ENCODE measurements around the gene PROZ. TPM values are rescaled to one million over a fixed set of nuclear protein-coding genes. Genes with fewer than 3 reads are reported as not detected.

Gene PROZ
- total and polyA plus RNA-seq, 2 of the 13 experiments (the other 11 are each of a cell fraction or from before 2014, with no cell fraction given): 5.6 to 22.5 TPM

GRCh38 chr13:113143466-113144254, 14.8 kb upstream of the PROZ start:
- peaks cover 31% of the 10 kb centered on the region for H3K4me1 ChIP-seq (ENCODE audit: insufficient read depth, low read length)
- no peak overlapping the region for H3K27ac ChIP-seq (ENCODE audit: extremely low read length, insufficient read depth, low read length)
- H3K9me3 ChIP-seq (ENCODE audit: low read length): no peaks in the 10 kb centered on the region
- no peak for DNase-seq (ENCODE audit: low spot score)
- in situ Hi-C loops (cut with HindIII; ENCODE audit: extremely low pct_ligation_motif_present, low pct_unique_long_range_greater_than_20kb): no loop called here
- no peak overlapping the region for H3K9ac ChIP-seq (ENCODE audit: insufficient read depth, low read depth, low read length)
- no peaks in the 10 kb centered on the region for H4K20me1 ChIP-seq (ENCODE audit: insufficient read depth, low read length)
- no TSS peak for BruUV-seq (replicated peaks)
- no peak for FAIRE-seq
- H3K79me2 ChIP-seq (ENCODE audit: insufficient read depth, low read length): no peaks in the 10 kb centered on the region
- no peak for ATAC-seq
- H2AFZ ChIP-seq (ENCODE audit: low read length): no peak overlapping the region
- H3K27me3 ChIP-seq (ENCODE audit: control insufficient read depth in 1 of 2, insufficient read depth in 2 of 2, low read length in 2 of 2): no peaks in the 10 kb centered on the region
- 0 out of 2 replicates have a peak, but pooled peaks have one; percentile 39 for TF ChIP-seq RBFOX2 (IDR thresholded peaks at IDR 0.05; ENCODE audit: low read depth, low read length)
- TF ChIP-seq AGO2 (optimal IDR thresholded peaks at IDR 0.05; ENCODE audit: low read depth, low read length): peak; percentile 60
- TF ChIP-seq, protein P1, sequence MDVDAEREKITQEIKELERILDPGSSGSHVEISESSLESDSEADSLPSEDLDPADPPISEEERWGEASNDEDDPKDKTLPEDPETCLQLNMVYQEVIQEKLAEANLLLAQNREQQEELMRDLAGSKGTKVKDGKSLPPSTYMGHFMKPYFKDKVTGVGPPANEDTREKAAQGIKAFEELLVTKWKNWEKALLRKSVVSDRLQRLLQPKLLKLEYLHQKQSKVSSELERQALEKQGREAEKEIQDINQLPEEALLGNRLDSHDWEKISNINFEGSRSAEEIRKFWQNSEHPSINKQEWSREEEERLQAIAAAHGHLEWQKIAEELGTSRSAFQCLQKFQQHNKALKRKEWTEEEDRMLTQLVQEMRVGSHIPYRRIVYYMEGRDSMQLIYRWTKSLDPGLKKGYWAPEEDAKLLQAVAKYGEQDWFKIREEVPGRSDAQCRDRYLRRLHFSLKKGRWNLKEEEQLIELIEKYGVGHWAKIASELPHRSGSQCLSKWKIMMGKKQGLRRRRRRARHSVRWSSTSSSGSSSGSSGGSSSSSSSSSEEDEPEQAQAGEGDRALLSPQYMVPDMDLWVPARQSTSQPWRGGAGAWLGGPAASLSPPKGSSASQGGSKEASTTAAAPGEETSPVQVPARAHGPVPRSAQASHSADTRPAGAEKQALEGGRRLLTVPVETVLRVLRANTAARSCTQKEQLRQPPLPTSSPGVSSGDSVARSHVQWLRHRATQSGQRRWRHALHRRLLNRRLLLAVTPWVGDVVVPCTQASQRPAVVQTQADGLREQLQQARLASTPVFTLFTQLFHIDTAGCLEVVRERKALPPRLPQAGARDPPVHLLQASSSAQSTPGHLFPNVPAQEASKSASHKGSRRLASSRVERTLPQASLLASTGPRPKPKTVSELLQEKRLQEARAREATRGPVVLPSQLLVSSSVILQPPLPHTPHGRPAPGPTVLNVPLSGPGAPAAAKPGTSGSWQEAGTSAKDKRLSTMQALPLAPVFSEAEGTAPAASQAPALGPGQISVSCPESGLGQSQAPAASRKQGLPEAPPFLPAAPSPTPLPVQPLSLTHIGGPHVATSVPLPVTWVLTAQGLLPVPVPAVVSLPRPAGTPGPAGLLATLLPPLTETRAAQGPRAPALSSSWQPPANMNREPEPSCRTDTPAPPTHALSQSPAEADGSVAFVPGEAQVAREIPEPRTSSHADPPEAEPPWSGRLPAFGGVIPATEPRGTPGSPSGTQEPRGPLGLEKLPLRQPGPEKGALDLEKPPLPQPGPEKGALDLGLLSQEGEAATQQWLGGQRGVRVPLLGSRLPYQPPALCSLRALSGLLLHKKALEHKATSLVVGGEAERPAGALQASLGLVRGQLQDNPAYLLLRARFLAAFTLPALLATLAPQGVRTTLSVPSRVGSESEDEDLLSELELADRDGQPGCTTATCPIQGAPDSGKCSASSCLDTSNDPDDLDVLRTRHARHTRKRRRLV (CRISPR knock-in tag; IDR thresholded peaks at IDR 0.05): no peak
- TF ChIP-seq HHEX (CRISPR knock-in tag; IDR thresholded peaks at IDR 0.05): no peak
- TF ChIP-seq ZNF280B (CRISPR knock-in tag; IDR thresholded peaks at IDR 0.05; ENCODE audit: borderline replicate concordance): 0 out of 2 replicates have a peak, but pooled peaks have one; percentile 20
- TF ChIP-seq KLF6 (CRISPR knock-in tag; IDR thresholded peaks at IDR 0.05): no peak
- POLR2A ChIA-PET: no interaction called here
- WGBS (ENCODE audit: low lambda C conversion rate): 96% methylated on average over 33 of the region's 39 CpGs
- peaks cover 14 to 53% of the 10 kb centered on the region in 2 experiments; a peak in 4 of 5 replicates for H3K36me3 ChIP-seq (replicated peaks in 1 of 2; ENCODE audit: control insufficient read depth in 1 of 2, insufficient read depth in 2 of 2, low read length in 2 of 2)
- CTCF ChIA-PET (ENCODE audit: low intra/inter-chr PET ratio, low total read pairs): no interaction called here
- no peak overlapping the region for H3K4me3 ChIP-seq (replicated peaks in 1 of 3; ENCODE audit: insufficient read depth in 1 of 3, low read depth in 2 of 3, low read length in 3 of 3)
- intact Hi-C loops (cut with micrococcal nuclease; ENCODE audit: unreplicated experiment): no loop called here
- no peak overlapping the region for H3K4me2 ChIP-seq (ENCODE audit: low read depth, low read length)

Data from HepG2 (cell line).